ENCODE measurements around the gene GABRR1.

- TF ChIP-seq PPARA (CRISPR knock-in tag; IDR thresholded peaks at IDR 0.05; ENCODE audit: borderline replicate concordance): no peak
- TF ChIP-seq, protein P1, sequence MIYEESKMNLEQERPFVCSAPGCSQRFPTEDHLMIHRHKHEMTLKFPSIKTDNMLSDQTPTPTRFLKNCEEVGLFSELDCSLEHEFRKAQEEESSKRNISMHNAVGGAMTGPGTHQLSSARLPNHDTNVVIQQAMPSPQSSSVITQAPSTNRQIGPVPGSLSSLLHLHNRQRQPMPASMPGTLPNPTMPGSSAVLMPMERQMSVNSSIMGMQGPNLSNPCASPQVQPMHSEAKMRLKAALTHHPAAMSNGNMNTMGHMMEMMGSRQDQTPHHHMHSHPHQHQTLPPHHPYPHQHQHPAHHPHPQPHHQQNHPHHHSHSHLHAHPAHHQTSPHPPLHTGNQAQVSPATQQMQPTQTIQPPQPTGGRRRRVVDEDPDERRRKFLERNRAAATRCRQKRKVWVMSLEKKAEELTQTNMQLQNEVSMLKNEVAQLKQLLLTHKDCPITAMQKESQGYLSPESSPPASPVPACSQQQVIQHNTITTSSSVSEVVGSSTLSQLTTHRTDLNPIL (CRISPR knock-in tag; IDR thresholded peaks at IDR 0.05; ENCODE audit: low read depth): no peak
- TF ChIP-seq, protein P2, sequence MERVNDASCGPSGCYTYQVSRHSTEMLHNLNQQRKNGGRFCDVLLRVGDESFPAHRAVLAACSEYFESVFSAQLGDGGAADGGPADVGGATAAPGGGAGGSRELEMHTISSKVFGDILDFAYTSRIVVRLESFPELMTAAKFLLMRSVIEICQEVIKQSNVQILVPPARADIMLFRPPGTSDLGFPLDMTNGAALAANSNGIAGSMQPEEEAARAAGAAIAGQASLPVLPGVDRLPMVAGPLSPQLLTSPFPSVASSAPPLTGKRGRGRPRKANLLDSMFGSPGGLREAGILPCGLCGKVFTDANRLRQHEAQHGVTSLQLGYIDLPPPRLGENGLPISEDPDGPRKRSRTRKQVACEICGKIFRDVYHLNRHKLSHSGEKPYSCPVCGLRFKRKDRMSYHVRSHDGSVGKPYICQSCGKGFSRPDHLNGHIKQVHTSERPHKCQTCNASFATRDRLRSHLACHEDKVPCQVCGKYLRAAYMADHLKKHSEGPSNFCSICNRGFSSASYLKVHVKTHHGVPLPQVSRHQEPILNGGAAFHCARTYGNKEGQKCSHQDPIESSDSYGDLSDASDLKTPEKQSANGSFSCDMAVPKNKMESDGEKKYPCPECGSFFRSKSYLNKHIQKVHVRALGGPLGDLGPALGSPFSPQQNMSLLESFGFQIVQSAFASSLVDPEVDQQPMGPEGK (CRISPR knock-in tag; IDR thresholded peaks at IDR 0.05; ENCODE audit: borderline replicate concordance): no peak
- TF ChIP-seq RARB (CRISPR knock-in tag; IDR thresholded peaks at IDR 0.05): no peak
- TF ChIP-seq BACH2 (CRISPR knock-in tag; IDR thresholded peaks at IDR 0.05; ENCODE audit: borderline replicate concordance): no peak
- TF ChIP-seq CSRNP3 (CRISPR knock-in tag; IDR thresholded peaks at IDR 0.05): no peak
- no peak for TF ChIP-seq SNAI2 (CRISPR knock-in tag; IDR thresholded peaks at IDR 0.05)
Observed at GRCh38 chr6:89154131-89154530, 63.0 kb downstream of the GABRR1 start.
